Esophagus muscularis mucosa (tissue), 4 donors: ENCODE results near the gene LIN28A.

Experiments
- EP300 ChIP-seq: sonication (generic); formaldehyde crosslinking; IDR thresholded peaks from one replicate; pipeline ENCODE4 v1.6.1; 2017; ENCODE audit warnings: antibody characterized with exemption
- POLR2A ChIP-seq: fragments of 450-650 bp; IDR thresholded peaks from one replicate; pipeline ENCODE4 v1.6.1; 2017; ENCODE audit warnings: antibody characterized with exemption, moderate library complexity, mild to moderate bottlenecking, low read depth
- POLR2AphosphoS5 ChIP-seq, 2 donors: sonication (generic); formaldehyde crosslinking; IDR thresholded peaks; one replicate each; pipeline ENCODE4 v1.6.1; 2017; ENCODE audit warnings: antibody characterized with exemption in 2 of 2
- TF ChIP-seq, protein P1 (sequence below), 3 experiments: fragments of 200-600 bp in 2 of 3; fragments of 450-650 bp in 1 of 3; sonication (generic) in 2 of 3; IDR thresholded peaks; one replicate each; pipeline ENCODE4 v1.5.1; 2017 to 2019; ENCODE audit warnings: antibody characterized with exemption in 3 of 3, mild to moderate bottlenecking in 2 of 3, moderate library complexity in 1 of 3

DNA sequence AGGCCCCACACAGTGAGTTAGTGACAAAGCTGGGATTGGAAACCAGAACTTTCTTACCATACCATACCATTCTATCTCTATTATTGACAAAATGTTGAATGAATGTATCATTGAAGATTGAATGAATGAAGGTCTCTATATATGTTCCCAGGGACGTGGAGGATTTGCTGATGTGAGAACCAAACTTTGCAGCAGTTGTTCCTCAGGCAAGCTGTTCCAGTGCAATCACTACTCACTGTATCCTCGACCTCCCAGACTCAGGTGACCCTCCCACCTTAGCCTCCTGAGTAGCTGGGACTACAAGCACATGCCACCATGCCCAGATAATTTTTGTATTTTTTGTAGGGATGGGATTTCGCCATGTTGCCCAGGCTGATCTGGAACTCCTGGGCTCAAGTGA is 11.6 kb upstream of the LIN28A start:
- TF ChIP-seq, protein P1, sequence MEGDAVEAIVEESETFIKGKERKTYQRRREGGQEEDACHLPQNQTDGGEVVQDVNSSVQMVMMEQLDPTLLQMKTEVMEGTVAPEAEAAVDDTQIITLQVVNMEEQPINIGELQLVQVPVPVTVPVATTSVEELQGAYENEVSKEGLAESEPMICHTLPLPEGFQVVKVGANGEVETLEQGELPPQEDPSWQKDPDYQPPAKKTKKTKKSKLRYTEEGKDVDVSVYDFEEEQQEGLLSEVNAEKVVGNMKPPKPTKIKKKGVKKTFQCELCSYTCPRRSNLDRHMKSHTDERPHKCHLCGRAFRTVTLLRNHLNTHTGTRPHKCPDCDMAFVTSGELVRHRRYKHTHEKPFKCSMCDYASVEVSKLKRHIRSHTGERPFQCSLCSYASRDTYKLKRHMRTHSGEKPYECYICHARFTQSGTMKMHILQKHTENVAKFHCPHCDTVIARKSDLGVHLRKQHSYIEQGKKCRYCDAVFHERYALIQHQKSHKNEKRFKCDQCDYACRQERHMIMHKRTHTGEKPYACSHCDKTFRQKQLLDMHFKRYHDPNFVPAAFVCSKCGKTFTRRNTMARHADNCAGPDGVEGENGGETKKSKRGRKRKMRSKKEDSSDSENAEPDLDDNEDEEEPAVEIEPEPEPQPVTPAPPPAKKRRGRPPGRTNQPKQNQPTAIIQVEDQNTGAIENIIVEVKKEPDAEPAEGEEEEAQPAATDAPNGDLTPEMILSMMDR (IDR thresholded peaks at IDR 0.05), result no peak
- TF ChIP-seq POLR2A (no peak), POLR2AphosphoS5 (IDR thresholded peaks at IDR 0.05) (no peak), EP300 (no peak)
